HepG2 (cell line): ENCODE data around the gene P2RY11. TPM values are rescaled to one million over a fixed set of nuclear protein-coding genes. Genes with fewer than 3 reads are reported as not detected.

ENCODE experiments used
- ATAC-seq: fragments of 200-7000 bp; cut with Tn5 transposase; 3 replicates; pipeline ENCODE4 v1.9.1; 2020; ENCODE audit warnings: mild to moderate bottlenecking, moderate library complexity
- BruUV-seq: library from RNA; stranded (reverse); fragments of 400-500 nt; replicated peaks from 2 replicates; lab custom pipeline; 2021; lab: Mats Ljungman, UMichigan
- CTCF ChIA-PET: fragments of 300-600 bp; formaldehyde crosslinking; extraction: SDS; loops from one replicate; lab custom pipeline; 2021; ENCODE audit warnings: low total read pairs, inconsistent platforms, low intra/inter-chr PET ratio; lab: Yijun Ruan, JAX
- POLR2A ChIA-PET: fragments of 350-600 bp; sonication (Branson Sonifier 250); formaldehyde crosslinking; loops from one replicate; lab custom pipeline; 2020; ENCODE audit warnings: antibody characterized with exemption, inconsistent platforms; lab: Yijun Ruan, JAX
- DNase-seq: peaks from one replicate; pipeline ENCODE4 v3.0.0-alpha.2; 2015; ENCODE audit warnings: low spot score
- FAIRE-seq: peaks from 3 replicates; lab custom pipeline; 2011; peaks lifted over from hg19 to GRCh38; lab: Jason Lieb, UNC
- H2AFZ ChIP-seq: one replicate; pipeline ENCODE4 v1.6.1; 2011; ENCODE audit warnings: low read length, inconsistent platforms
- H3K27ac ChIP-seq: fragments of 300-600 bp; 3 replicates; pipeline ENCODE4 v1.8.0; 2011; ENCODE audit warnings: mixed run types, mild to moderate bottlenecking, mixed read lengths, low read length, inconsistent platforms; ENCODE audit not compliant: insufficient read depth; ENCODE audit errors: extremely low read length
- H3K27me3 ChIP-seq, 2 experiments: fragments of 200-600 bp in 1 of 2; 2 replicates in 1 of 2; 3 replicates in 1 of 2; pipeline versions ENCODE4 v1.6.0 to v1.8.0; 2011; ENCODE audit warnings: low read length in 2 of 2, mild to moderate bottlenecking in 2 of 2, moderate library complexity in 2 of 2, inconsistent platforms in 1 of 2; ENCODE audit not compliant: insufficient read depth in 2 of 2, control insufficient read depth in 1 of 2
- H3K36me3 ChIP-seq, 2 experiments: fragments of 200-600 bp in 1 of 2; replicated peaks in 1 of 2; 2 replicates in 1 of 2; 3 replicates in 1 of 2; pipeline versions ENCODE4 v1.5.1 to v1.8.0; 2011; ENCODE audit warnings: low read length in 2 of 2, inconsistent platforms in 1 of 2; ENCODE audit not compliant: insufficient read depth in 2 of 2, control insufficient read depth in 1 of 2
- H3K4me1 ChIP-seq: 2 replicates; pipeline ENCODE4 v1.5.1; 2012; ENCODE audit warnings: low read length, inconsistent platforms; ENCODE audit not compliant: insufficient read depth
- H3K4me2 ChIP-seq: 2 replicates; pipeline ENCODE4 v1.6.0; 2011; ENCODE audit warnings: low read depth, low read length, inconsistent platforms
- H3K4me3 ChIP-seq, 3 experiments: fragments of 200-600 bp in 1 of 3; sonication (generic), shearing (Covaris generic) in 1 of 3; replicated peaks in 1 of 3; 2 replicates each; pipeline ENCODE4 v1.5.1; 2011 to 2016; ENCODE audit warnings: low read length in 3 of 3, inconsistent platforms in 2 of 3, low read depth in 2 of 3, mild to moderate bottlenecking in 2 of 3, control low read depth in 1 of 3, mixed read lengths in 1 of 3; ENCODE audit not compliant: insufficient read depth in 1 of 3
- H3K79me2 ChIP-seq: one replicate; pipeline ENCODE4 v1.6.1; 2011; ENCODE audit warnings: low read length, inconsistent platforms; ENCODE audit not compliant: insufficient read depth
- H3K9ac ChIP-seq: 2 replicates; pipeline ENCODE4 v1.6.0; 2011; ENCODE audit warnings: mild to moderate bottlenecking, low read depth, low read length, inconsistent platforms; ENCODE audit not compliant: insufficient read depth
- H3K9me3 ChIP-seq: 2 replicates; pipeline ENCODE4 v1.5.1; 2012; ENCODE audit warnings: mild to moderate bottlenecking, low read length
- H4K20me1 ChIP-seq: 2 replicates; pipeline ENCODE4 v1.6.0; 2011; ENCODE audit warnings: inconsistent platforms, mild to moderate bottlenecking, low read length, moderate library complexity; ENCODE audit not compliant: insufficient read depth
- AGO2 ChIP-seq: fragments of 200-400 bp; formaldehyde crosslinking; optimal IDR thresholded peaks from 2 replicates; pipeline ENCODE3; 2017; ENCODE audit warnings: mild to moderate bottlenecking, low read depth, low read length, moderate library complexity
- BCL3 ChIP-seq: sonication (generic); formaldehyde crosslinking; IDR thresholded peaks from 2 replicates; pipeline ENCODE4 v1.5.1; 2020; ENCODE audit warnings: mild to moderate bottlenecking, missing genetic modification reagents, moderate library complexity
- FLYWCH1 ChIP-seq: sonication (generic); formaldehyde crosslinking; IDR thresholded peaks from 2 replicates; pipeline ENCODE4 v1.8.1; 2023; ENCODE audit warnings: mild to moderate bottlenecking, missing genetic modification reagents
- HNRNPL ChIP-seq: fragments of 200-400 bp; formaldehyde crosslinking; IDR thresholded peaks from 2 replicates; pipeline ENCODE4 v1.6.1; 2017; ENCODE audit warnings: mild to moderate bottlenecking, low read depth, low read length
- KLF11 ChIP-seq: IDR thresholded peaks from 2 replicates; pipeline ENCODE4 v1.6.1; 2016; ENCODE audit warnings: missing compliant biosample characterization
- MEF2D ChIP-seq: sonication (generic); formaldehyde crosslinking; IDR thresholded peaks from 2 replicates; pipeline ENCODE4 v1.5.1; 2020; ENCODE audit warnings: mild to moderate bottlenecking, missing genetic modification reagents
- NFIB ChIP-seq: sonication (generic); formaldehyde crosslinking; IDR thresholded peaks from 2 replicates; pipeline ENCODE4 v1.9.0; 2021; ENCODE audit warnings: missing genetic modification reagents, mild to moderate bottlenecking, borderline replicate concordance
- POLR2A ChIP-seq, 2 experiments: IDR thresholded peaks; 2 replicates each; pipeline ENCODE4 v1.6.1; 2011; ENCODE audit warnings: low read depth in 2 of 2, low read length in 2 of 2, mild to moderate bottlenecking in 1 of 2, moderate library complexity in 1 of 2; ENCODE audit not compliant: insufficient read depth in 1 of 2
- RBFOX2 ChIP-seq: fragments of 200-400 bp; formaldehyde crosslinking; IDR thresholded peaks from 2 replicates; pipeline ENCODE4 v1.6.1; 2017; ENCODE audit warnings: low read depth, mild to moderate bottlenecking, low read length
- RBM22 ChIP-seq: fragments of 200-400 bp; formaldehyde crosslinking; optimal IDR thresholded peaks from 2 replicates; pipeline ENCODE3; 2017; ENCODE audit warnings: mild to moderate bottlenecking, low read length, moderate library complexity
- REPIN1 ChIP-seq: sonication (generic); formaldehyde crosslinking; IDR thresholded peaks from 2 replicates; pipeline ENCODE4 v1.8.0; 2022; ENCODE audit warnings: missing genetic modification reagents, low read depth, mild to moderate bottlenecking, borderline replicate concordance
- SPEN ChIP-seq: sonication (generic); formaldehyde crosslinking; IDR thresholded peaks from 2 replicates; pipeline ENCODE4 v1.5.1; 2020; ENCODE audit warnings: low read depth, mild to moderate bottlenecking, missing genetic modification reagents
- ZBTB20 ChIP-seq: sonication (generic); formaldehyde crosslinking; IDR thresholded peaks from 2 replicates; pipeline ENCODE4 v1.8.1; 2023; ENCODE audit warnings: missing genetic modification reagents, low read depth, mild to moderate bottlenecking, borderline replicate concordance
- ZIK1 ChIP-seq: sonication (generic); formaldehyde crosslinking; IDR thresholded peaks from 2 replicates; pipeline ENCODE4 v1.5.0; 2020; ENCODE audit warnings: mild to moderate bottlenecking, low read depth, missing genetic modification reagents, borderline replicate concordance
- ZNF496 ChIP-seq: sonication (generic); formaldehyde crosslinking; IDR thresholded peaks from 2 replicates; pipeline ENCODE4 v1.8.1; 2023; ENCODE audit warnings: mild to moderate bottlenecking, moderate library complexity, missing genetic modification reagents; ENCODE audit not compliant: insufficient replicate concordance
- ZNF772 ChIP-seq: sonication (generic); formaldehyde crosslinking; IDR thresholded peaks from 2 replicates; pipeline ENCODE4 v1.5.0; 2020; ENCODE audit warnings: mild to moderate bottlenecking, missing genetic modification reagents
- ZNF777 ChIP-seq: sonication (generic); formaldehyde crosslinking; IDR thresholded peaks from 2 replicates; pipeline ENCODE4 v1.4.0; 2020; ENCODE audit warnings: missing genetic modification reagents
- ZZZ3 ChIP-seq: sonication (generic); formaldehyde crosslinking; IDR thresholded peaks from 2 replicates; pipeline ENCODE4 v1.4.0; 2020; ENCODE audit warnings: missing genetic modification reagents, mild to moderate bottlenecking, borderline replicate concordance
- WGBS: methylation state at CpG from one replicate; pipeline ENCODE4 v1.1.6; 2017; ENCODE audit warnings: low lambda C conversion rate; 5-methylcytosine and 5-hydroxymethylcytosine counted together
- in situ Hi-C: cut with HindIII; loops from 2 replicates; pipeline ENCODE4 v1.10.0; 2017; ENCODE audit warnings: low pct_unique_long_range_greater_than_20kb; ENCODE audit not compliant: extremely low pct_ligation_motif_present
- intact Hi-C: fragments of 100-400 bp; cut with micrococcal nuclease; formaldehyde crosslinking; loops from one replicate; pipeline ENCODE4 v1.10.0; 2022; ENCODE audit not compliant: unreplicated experiment
- polyA plus RNA-seq, 8 experiments: library from polyadenylated mRNA; depleted of rRNA in 3 of 8; stranded (reverse) in 7 of 8; unstranded in 1 of 8; fragments of >200 nt; fragmentation: Illumina TruSeq in 4 of 8; extraction: Trizol in 4 of 8; gene quantifications; 2 replicates each; pipeline versions ENCODE4 v1.2.1 to v1.2.3, GENCODE V29; 2011 to 2016; ENCODE audit warnings: low read depth in 4 of 8, missing spikeins in 1 of 8, mixed read lengths in 1 of 8; ENCODE audit not compliant: insufficient read depth in 1 of 8
- total RNA-seq, 5 experiments: library from RNA; depleted of rRNA; stranded (reverse); fragments of >200 nt; fragmentation: Illumina TruSeq; extraction: Trizol; gene quantifications; 2 replicates each; pipeline ENCODE4 v1.2.3, GENCODE V29; 2016; ENCODE audit warnings: low read depth in 1 of 5

The P2RY11 gene
- total and polyA plus RNA-seq, 2 of the 13 experiments (the other 11 are each of a cell fraction or from before 2014, with no cell fraction given), result 4.0 to 7.8 TPM

GRCh38 chr19:10110972-10111317, 548 bp upstream of the P2RY11 start:
- no peak for FAIRE-seq
- intact Hi-C loops, result no loop called here
- Histone ChIP-seq H3K36me3 (peaks cover 29 to 57% of the 10 kb centered on the region in 2 experiments), H3K9ac (no peak overlapping the region)
- WGBS, result 98% methylated on average over 19 of the region's 19 CpGs
- no peak for TF ChIP-seq ZBTB20
- peak; percentile 55 for TF ChIP-seq RBFOX2
- no peak for TF ChIP-seq ZNF496 (CRISPR knock-in tag)
- TF ChIP-seq SPEN (CRISPR knock-in tag), result no peak
- TF ChIP-seq, all 625 proteins: peak for 1
- H3K4me3 ChIP-seq, result no peak overlapping the region
- no peaks in the 10 kb centered on the region; a peak in 1 of 5 replicates for H3K27me3 ChIP-seq
- no peak for ATAC-seq
- no peak overlapping the region for H3K27ac ChIP-seq
- H3K4me1 ChIP-seq, result peaks cover 31% of the 10 kb centered on the region
- H3K79me2 ChIP-seq, result peaks cover 19% of the 10 kb centered on the region
- H3K9me3 ChIP-seq, result no peaks in the 10 kb centered on the region
- no peak overlapping the region for H2AFZ ChIP-seq
- peaks cover 13% of the 10 kb centered on the region; the same call in 1 of the 2 replicates for H4K20me1 ChIP-seq
- BruUV-seq, result no TSS peak
- no peak for DNase-seq
- in situ Hi-C loops, result no loop called here
- ChIA-PET CTCF (no interaction called here), POLR2A (interaction anchor here (0.6 to 1.3 kb wide), 3 partner anchors 11 to 178 kb away, joined by 3 to 4 read pairs (median 3); no protein-coding TSS in a partner anchor)
- no peak overlapping the region for H3K4me2 ChIP-seq

GRCh38 chr19:10112037-10112761, 706 bp downstream of the P2RY11 start:
- Histone ChIP-seq H3K9ac (no peak overlapping the region), H3K27me3 (no peaks in the 10 kb centered on the region; a peak in 1 of 5 replicates), H3K9me3 (no peaks in the 10 kb centered on the region), H3K4me2 (no peak overlapping the region), H2AFZ (no peak overlapping the region), H3K27ac (no peak overlapping the region), H3K36me3 (peaks cover 38 to 68% of the 10 kb centered on the region in 2 experiments), H3K79me2 (peaks cover 12% of the 10 kb centered on the region), H3K4me3 (no peak overlapping the region), H4K20me1 (peaks cover 13% of the 10 kb centered on the region; the same call in 1 of the 2 replicates), H3K4me1 (peaks cover 28% of the 10 kb centered on the region)
- WGBS, result 85% methylated on average over 19 of the region's 23 CpGs
- no peak for FAIRE-seq
- TSS peak; percentile 35 for BruUV-seq
- ChIA-PET CTCF (interaction anchor here (0.7 kb wide), 1 partner anchor 181 kb away, joined by 3 read pairs; no protein-coding TSS in a partner anchor), POLR2A (interaction anchor here (0.9 to 1.3 kb wide), 3 partner anchors 9 to 180 kb away, joined by 3 to 4 read pairs (median 3); partner anchors contain the start of gene ANGPTL6)
- no peak for DNase-seq
- in situ Hi-C loops, result no loop called here
- no peak for ATAC-seq
- intact Hi-C loops, result no loop called here
- no peak for TF ChIP-seq ZIK1 (CRISPR knock-in tag)
- 0 out of 2 replicates have a peak, but pooled peaks have one; percentile 54 for TF ChIP-seq HNRNPL
- TF ChIP-seq MEF2D (CRISPR knock-in tag), result no peak
- no peak for TF ChIP-seq ZNF777 (CRISPR knock-in tag)
- TF ChIP-seq BCL3 (CRISPR knock-in tag), result no peak
- no peak for TF ChIP-seq ZZZ3 (CRISPR knock-in tag)
- TF ChIP-seq NFIB (CRISPR knock-in tag), result no peak
- peak; percentile 84 for TF ChIP-seq AGO2
- no peak for TF ChIP-seq ZNF772 (CRISPR knock-in tag)
- peak; percentile 50 for TF ChIP-seq RBM22
- TF ChIP-seq POLR2A (IDR thresholded peaks at IDR 0.05; ENCODE audit: insufficient read depth in 1 of 2, low read depth in 2 of 2, low read length in 2 of 2), result peak in 1 of 2 experiments; percentile 34; a peak in 2 of 4 replicates
- no peak for TF ChIP-seq FLYWCH1 (CRISPR knock-in tag)
- TF ChIP-seq KLF11 (CRISPR knock-in tag), result no peak
- TF ChIP-seq REPIN1 (CRISPR knock-in tag), result no peak
